SU-DHL-6 (cell line): Measurements from ENCODE around the gene INSC.

Experiments used
- CTCF ChIP-seq: fragments of 200-600 bp; sonication (generic); IDR thresholded peaks from one replicate; pipeline ENCODE4 v1.5.1; 2017; ENCODE audit warnings: antibody characterized with exemption, mild to moderate bottlenecking, low read length, moderate library complexity; ENCODE audit not compliant: insufficient read depth, poor library complexity, severe bottlenecking
- EZH2phosphoT487 ChIP-seq: fragments of 200-600 bp; sonication (generic), shearing (Covaris generic); conservative IDR thresholded peaks from 2 replicates; pipeline ENCODE4 v1.6.1; 2018; ENCODE audit warnings: mild to moderate bottlenecking, antibody characterized with exemption, low read length, moderate library complexity, mixed read lengths

GRCh38 chr11:15157181-15157580 lies 42.5 kb downstream of the INSC start:
- TF ChIP-seq CTCF (no peak), EZH2phosphoT487 (no peak)
